Suprapubic skin (tissue), 4 donors: ENCODE results near the gene PRKACB. TPM values are rescaled to one million over a fixed set of nuclear protein-coding genes. Genes with fewer than 3 reads are reported as not detected.

Experiments
- DNase-seq, 2 donors: peaks; one replicate each; pipeline ENCODE4 v3.0.0-alpha.2; 2019; ENCODE audit warnings: low spot score in 2 of 2
- H3K27ac ChIP-seq: fragments of 200-600 bp; sonication (generic); one replicate; pipeline ENCODE4 v1.5.1; 2019
- H3K27me3 ChIP-seq: fragments of 200-600 bp; sonication (generic); one replicate; pipeline ENCODE4 v1.5.1; 2019
- H3K36me3 ChIP-seq: fragments of 200-600 bp; sonication (generic); one replicate; pipeline ENCODE4 v1.5.1; 2019
- H3K4me1 ChIP-seq: fragments of 200-600 bp; sonication (generic); one replicate; pipeline ENCODE4 v1.5.1; 2019
- H3K4me3 ChIP-seq: fragments of 200-600 bp; sonication (generic); one replicate; pipeline ENCODE4 v1.5.1; 2019; ENCODE audit warnings: mild to moderate bottlenecking
- H3K9me3 ChIP-seq: fragments of 200-600 bp; sonication (generic); one replicate; pipeline ENCODE4 v1.5.1; 2019
- EP300 ChIP-seq: sonication (generic); formaldehyde crosslinking; IDR thresholded peaks from one replicate; pipeline ENCODE4 v1.6.1; 2017; ENCODE audit warnings: antibody characterized with exemption
- POLR2A ChIP-seq, 2 donors: fragments of 450-650 bp; IDR thresholded peaks; one replicate each; pipeline ENCODE4 v1.6.1; 2017; ENCODE audit warnings: antibody characterized with exemption in 2 of 2, mild to moderate bottlenecking in 2 of 2, moderate library complexity in 2 of 2
- POLR2AphosphoS5 ChIP-seq, 3 donors: sonication (generic); formaldehyde crosslinking; IDR thresholded peaks; one replicate each; pipeline ENCODE4 v1.6.1; 2017; ENCODE audit warnings: antibody characterized with exemption in 3 of 3
- WGBS: methylation state at CpG from one replicate; pipeline ENCODE4 v1.1.5; 2018; 5-methylcytosine and 5-hydroxymethylcytosine counted together
- total RNA-seq, 4 donors: library from RNA; depleted of rRNA; stranded (reverse); fragments of >200 nt; gene quantifications; one replicate each; pipeline ENCODE4 v1.1.0, GENCODE V29; 2016
- TF ChIP-seq, protein P1 (sequence below), 2 donors: fragments of 200-600 bp in 1 of 2; fragments of 450-650 bp in 1 of 2; sonication (generic) in 1 of 2; IDR thresholded peaks; one replicate each; pipeline ENCODE4 v1.5.1; 2016 to 2019; ENCODE audit warnings: antibody characterized with exemption in 2 of 2, mild to moderate bottlenecking in 1 of 2, moderate library complexity in 1 of 2

Gene PRKACB
- total RNA-seq, 4 donors from 2014 or later, result 6.6 to 12.2 (median 9.1) TPM

DNA sequence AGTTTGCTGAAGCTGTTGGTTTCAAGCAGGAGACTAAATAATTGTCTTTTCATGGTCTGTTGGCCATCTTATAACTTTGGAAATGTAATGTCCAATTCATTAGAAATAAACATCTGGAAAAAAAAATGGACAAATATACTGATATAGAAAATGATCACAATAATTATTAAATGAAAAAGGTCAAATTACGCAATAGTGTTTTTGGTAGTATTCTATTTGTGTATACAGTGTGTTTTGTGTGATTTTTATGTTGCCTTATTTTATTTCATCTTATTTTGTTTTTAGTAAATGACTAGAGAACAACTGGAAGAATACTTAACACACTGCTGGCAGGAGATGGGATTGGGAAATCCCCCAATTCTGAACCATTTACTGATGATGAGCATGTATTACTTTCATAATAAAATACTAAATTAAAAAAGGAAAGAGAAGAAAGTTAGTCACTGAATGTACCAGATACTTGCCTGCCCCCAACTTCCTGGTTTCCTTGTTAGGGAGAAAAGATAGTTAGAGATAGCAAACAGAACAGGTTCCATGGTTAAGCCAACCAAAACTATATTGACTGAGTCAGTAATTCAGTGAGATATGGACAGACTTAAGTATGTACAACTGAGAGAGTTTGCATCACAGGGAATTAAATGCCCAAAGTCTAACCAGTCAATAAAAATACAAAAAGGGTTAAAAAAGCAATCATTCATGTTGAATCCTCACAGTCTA is 133.4 kb downstream of the PRKACB start:
- Histone ChIP-seq H3K9me3 (no peaks in the 10 kb centered on the region), H3K4me1 (peaks cover 3% of the 10 kb centered on the region), H3K36me3 (no peaks in the 10 kb centered on the region), H3K27me3 (no peaks in the 10 kb centered on the region), H3K27ac (no peak overlapping the region), H3K4me3 (no peak overlapping the region)
- no peak for DNase-seq
- TF ChIP-seq EP300 (no peak), POLR2AphosphoS5 (IDR thresholded peaks at IDR 0.05) (no peak), POLR2A (IDR thresholded peaks at IDR 0.05) (no peak)
- TF ChIP-seq, protein P1, sequence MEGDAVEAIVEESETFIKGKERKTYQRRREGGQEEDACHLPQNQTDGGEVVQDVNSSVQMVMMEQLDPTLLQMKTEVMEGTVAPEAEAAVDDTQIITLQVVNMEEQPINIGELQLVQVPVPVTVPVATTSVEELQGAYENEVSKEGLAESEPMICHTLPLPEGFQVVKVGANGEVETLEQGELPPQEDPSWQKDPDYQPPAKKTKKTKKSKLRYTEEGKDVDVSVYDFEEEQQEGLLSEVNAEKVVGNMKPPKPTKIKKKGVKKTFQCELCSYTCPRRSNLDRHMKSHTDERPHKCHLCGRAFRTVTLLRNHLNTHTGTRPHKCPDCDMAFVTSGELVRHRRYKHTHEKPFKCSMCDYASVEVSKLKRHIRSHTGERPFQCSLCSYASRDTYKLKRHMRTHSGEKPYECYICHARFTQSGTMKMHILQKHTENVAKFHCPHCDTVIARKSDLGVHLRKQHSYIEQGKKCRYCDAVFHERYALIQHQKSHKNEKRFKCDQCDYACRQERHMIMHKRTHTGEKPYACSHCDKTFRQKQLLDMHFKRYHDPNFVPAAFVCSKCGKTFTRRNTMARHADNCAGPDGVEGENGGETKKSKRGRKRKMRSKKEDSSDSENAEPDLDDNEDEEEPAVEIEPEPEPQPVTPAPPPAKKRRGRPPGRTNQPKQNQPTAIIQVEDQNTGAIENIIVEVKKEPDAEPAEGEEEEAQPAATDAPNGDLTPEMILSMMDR (IDR thresholded peaks at IDR 0.05), result no peak
- 96% methylated on average over 1 of the region's 1 CpG for WGBS

DNA sequence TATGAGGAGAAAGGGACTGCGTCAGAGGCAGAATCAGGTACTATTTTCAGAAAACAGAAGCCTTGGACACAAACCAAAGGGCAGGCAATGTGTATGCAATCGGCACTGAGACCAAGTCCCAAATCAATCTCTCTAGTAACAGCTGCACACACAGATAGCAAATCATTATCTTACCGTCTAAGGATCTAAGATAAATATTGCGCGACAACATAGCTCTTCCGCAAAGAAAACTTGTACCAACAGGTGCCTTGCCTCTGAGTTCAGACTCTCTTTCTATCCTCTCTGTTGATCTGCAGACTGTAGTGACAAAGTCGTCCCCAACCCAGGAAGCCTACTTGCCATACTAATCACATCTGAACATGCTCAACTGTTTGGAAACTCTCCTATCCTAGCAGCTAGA is 134.8 kb downstream of the PRKACB start:
- TF ChIP-seq EP300, result no peak
- no peak for TF ChIP-seq POLR2A (IDR thresholded peaks at IDR 0.05)
- TF ChIP-seq POLR2AphosphoS5 (IDR thresholded peaks at IDR 0.05), result no peak
- TF ChIP-seq, protein P1 (IDR thresholded peaks at IDR 0.05), result no peak
- no peak overlapping the region for H3K27ac ChIP-seq
- no peaks in the 10 kb centered on the region for H3K36me3 ChIP-seq
- 43% methylated on average over 7 of the region's 7 CpGs for WGBS
- H3K4me3 ChIP-seq, result no peak overlapping the region
- no peak for DNase-seq
- H3K9me3 ChIP-seq, result no peaks in the 10 kb centered on the region
- H3K4me1 ChIP-seq, result peaks cover 3% of the 10 kb centered on the region
- no peaks in the 10 kb centered on the region for H3K27me3 ChIP-seq

DNA sequence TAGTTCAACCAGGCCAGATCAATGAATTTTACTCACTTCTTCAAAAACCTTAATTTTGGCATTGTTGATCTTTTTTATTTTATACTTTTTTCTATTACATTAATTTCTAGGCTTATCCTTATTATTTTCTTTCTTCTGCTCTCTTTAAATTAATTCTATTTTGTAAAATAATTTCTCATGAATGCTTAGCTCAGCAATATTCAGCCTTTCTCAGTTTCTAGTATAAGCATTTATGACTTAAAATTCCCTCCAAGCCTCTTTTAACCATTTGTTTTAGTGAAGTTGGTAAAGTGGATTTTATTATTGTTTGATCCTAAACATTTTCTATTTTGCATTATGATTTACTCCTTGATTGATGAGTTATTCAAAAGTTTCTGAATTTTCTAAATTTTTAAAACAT is 136.8 kb downstream of the PRKACB start:
- TF ChIP-seq POLR2A (IDR thresholded peaks at IDR 0.05) (no peak), EP300 (no peak), POLR2AphosphoS5 (IDR thresholded peaks at IDR 0.05) (no peak)
- TF ChIP-seq, protein P1 (IDR thresholded peaks at IDR 0.05), result no peak
- Histone ChIP-seq H3K36me3 (no peaks in the 10 kb centered on the region), H3K27ac (no peak overlapping the region), H3K27me3 (no peaks in the 10 kb centered on the region), H3K9me3 (no peaks in the 10 kb centered on the region), H3K4me3 (no peak overlapping the region), H3K4me1 (peaks cover 3% of the 10 kb centered on the region)
- no peak for DNase-seq

DNA sequence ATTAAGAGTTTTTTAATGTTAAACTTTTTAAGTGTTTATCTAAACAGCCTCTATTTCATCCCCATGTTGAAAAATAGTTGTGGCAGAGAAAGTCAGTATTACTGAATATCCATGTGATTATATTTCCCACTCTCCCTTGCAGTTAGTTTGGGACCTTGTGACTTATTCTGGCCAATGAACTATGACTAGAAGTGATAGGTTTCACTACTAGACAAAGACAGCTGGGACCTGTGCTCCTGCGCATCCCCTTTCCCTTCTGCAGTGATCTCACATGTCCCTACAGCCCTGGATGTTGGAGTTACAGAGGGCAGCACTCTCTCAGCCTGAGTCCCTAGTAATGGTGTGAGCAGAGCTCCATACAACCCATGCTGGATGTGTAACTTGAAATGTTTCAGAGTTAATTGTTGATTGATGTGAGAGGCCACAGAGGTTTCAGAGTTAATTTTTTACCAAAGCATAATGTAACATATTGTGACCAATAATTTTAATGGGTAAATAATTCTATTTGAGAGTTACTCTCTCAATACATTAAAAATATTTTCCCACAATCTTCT is 138.8 kb downstream of the PRKACB start:
- H3K27me3 ChIP-seq, result no peaks in the 10 kb centered on the region
- H3K27ac ChIP-seq, result no peak overlapping the region
- H3K4me3 ChIP-seq, result no peak overlapping the region
- H3K4me1 ChIP-seq, result peaks cover under 1% of the 10 kb centered on the region
- H3K9me3 ChIP-seq, result peaks cover 9% of the 10 kb centered on the region
- no peak for TF ChIP-seq EP300
- TF ChIP-seq POLR2A (IDR thresholded peaks at IDR 0.05), result no peak
- TF ChIP-seq, protein P1 (IDR thresholded peaks at IDR 0.05), result no peak
- no peak for TF ChIP-seq POLR2AphosphoS5 (IDR thresholded peaks at IDR 0.05)
- no peak for DNase-seq
- 90% methylated on average over 1 of the region's 1 CpG for WGBS
- H3K36me3 ChIP-seq, result no peaks in the 10 kb centered on the region

DNA sequence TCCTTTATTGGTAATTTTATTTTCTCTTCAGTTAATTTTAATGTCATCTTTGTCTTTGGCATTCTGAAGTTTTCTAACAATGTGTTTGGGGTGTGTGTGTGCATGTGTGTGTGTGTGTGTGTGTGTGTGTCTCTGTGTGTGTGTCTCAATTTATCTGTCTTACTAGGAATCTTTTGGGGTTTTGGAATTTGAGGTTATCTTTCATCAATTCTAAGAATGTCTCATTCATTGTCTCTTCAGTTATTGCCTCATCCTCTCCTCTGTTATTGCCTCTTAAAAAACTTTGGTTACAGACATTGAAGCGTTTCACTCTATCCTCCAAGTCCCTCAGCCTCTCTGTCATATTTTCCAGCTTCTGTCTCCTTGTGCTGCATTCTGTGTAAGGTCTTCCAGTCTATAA is 139.3 kb downstream of the PRKACB start:
- H3K4me1 ChIP-seq, result no peaks in the 10 kb centered on the region
- H3K4me3 ChIP-seq, result no peak overlapping the region
- 62% methylated on average over 1 of the region's 1 CpG for WGBS

More for the DNA sequence above, 139.3 kb downstream of the PRKACB start:
- Histone ChIP-seq H3K27ac (no peak overlapping the region), H3K36me3 (no peaks in the 10 kb centered on the region), H3K9me3 (peaks cover 12% of the 10 kb centered on the region), H3K27me3 (no peaks in the 10 kb centered on the region)
- DNase-seq, result no peak
- no peak for TF ChIP-seq POLR2A (IDR thresholded peaks at IDR 0.05)
- TF ChIP-seq, protein P1 (IDR thresholded peaks at IDR 0.05), result no peak
- no peak for TF ChIP-seq POLR2AphosphoS5 (IDR thresholded peaks at IDR 0.05)
- TF ChIP-seq EP300, result no peak
